ENCODE data around the gene PBRM1. TPM values are rescaled to one million over a fixed set of nuclear protein-coding genes. Genes with fewer than 3 reads are reported as not detected.

PBRM1 gene
- total RNA-seq, 4 donors from 2014 or later: 89.4 to 118 (median 114) TPM

- DNase-seq (ENCODE audit: low spot score): no peak
- TF ChIP-seq CTCF (IDR thresholded peaks at IDR 0.05): no peak
- ATAC-seq (ENCODE audit: low FRiP score): no peak
These were observed 171.1 kb downstream of the PBRM1 start for GRCh38 chr3:52514576-52514975.

- ATAC-seq (ENCODE audit: low FRiP score) (no peak), DNase-seq (ENCODE audit: low spot score) (no peak)
These were observed 172.4 kb downstream of the PBRM1 start for GRCh38 chr3:52513281-52513680.

GRCh38 chr3:52512727-52513126 lies 173.0 kb downstream of the PBRM1 start:
- ATAC-seq (ENCODE audit: low FRiP score) (no peak), DNase-seq (ENCODE audit: low spot score) (no peak)
- no peak for TF ChIP-seq CTCF (IDR thresholded peaks at IDR 0.05)

More at GRCh38 chr3:52513281-52513680, 172.4 kb downstream of the PBRM1 start:
- TF ChIP-seq CTCF (IDR thresholded peaks at IDR 0.05): no peak

- no peak for ATAC-seq (ENCODE audit: low FRiP score)
- no peak for DNase-seq (ENCODE audit: low spot score)
- no peak for TF ChIP-seq CTCF (IDR thresholded peaks at IDR 0.05)
These were observed 173.6 kb downstream of the PBRM1 start for GRCh38 chr3:52512105-52512504.

- no peak for ATAC-seq (ENCODE audit: low FRiP score)
- no peak for TF ChIP-seq CTCF (IDR thresholded peaks at IDR 0.05)
- DNase-seq (ENCODE audit: low spot score): no peak
These were observed 174.2 kb downstream of the PBRM1 start for GRCh38 chr3:52511509-52511908.

- no peak for DNase-seq (ENCODE audit: low spot score)
- ATAC-seq (ENCODE audit: low FRiP score): no peak
- TF ChIP-seq CTCF (IDR thresholded peaks at IDR 0.05): no peak
These were observed 175.9 kb downstream of the PBRM1 start for GRCh38 chr3:52509753-52510328.

- DNase-seq (ENCODE audit: low spot score) (no peak), ATAC-seq (ENCODE audit: low FRiP score) (no peak)
- no peak for TF ChIP-seq CTCF (IDR thresholded peaks at IDR 0.05)
These were observed 178.4 kb downstream of the PBRM1 start for GRCh38 chr3:52507359-52507758.

Data from omental fat pad (tissue), 4 donors.